ENCODE measurements around the gene CHPF2.

DNA sequence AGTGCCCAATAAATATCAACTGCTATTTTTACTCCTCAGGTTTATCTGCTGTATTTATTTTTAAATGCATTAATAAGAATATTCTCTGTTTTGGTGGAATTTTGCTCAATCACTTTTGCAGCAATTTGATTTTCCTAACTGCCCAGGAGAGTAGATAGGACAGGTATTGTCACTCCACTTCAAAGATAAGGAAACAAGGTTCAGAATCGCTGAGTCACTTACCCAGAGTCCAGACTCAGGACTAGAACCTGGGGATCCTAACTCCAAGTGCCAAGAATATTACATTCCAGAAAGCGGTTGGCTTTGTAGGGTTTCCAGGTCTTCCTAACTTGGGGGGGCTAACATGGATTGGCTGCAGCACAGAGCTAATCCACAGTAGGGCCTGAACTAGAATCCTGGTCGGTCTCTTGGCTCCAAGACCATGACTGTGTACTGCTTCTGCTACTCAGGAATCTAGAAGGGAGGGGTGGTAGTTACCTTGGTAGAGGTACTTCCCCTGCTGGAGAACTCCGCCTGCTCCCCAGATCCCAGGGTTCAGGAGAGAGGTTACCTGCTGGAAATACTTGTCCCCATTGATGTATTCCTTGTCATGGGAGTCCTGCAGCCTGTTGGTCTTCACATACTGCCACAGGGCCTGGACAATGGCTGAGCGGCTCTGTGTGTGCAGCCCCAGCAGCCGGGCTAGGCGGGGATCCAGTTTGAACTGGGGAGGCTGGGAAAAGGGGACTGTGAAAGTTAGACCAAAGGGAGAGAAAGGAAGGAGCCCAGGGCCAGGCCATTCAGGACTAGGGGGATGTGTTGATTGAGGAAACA lies 8.9 kb downstream of the CHPF2 start:
- TF ChIP-seq, protein P1, sequence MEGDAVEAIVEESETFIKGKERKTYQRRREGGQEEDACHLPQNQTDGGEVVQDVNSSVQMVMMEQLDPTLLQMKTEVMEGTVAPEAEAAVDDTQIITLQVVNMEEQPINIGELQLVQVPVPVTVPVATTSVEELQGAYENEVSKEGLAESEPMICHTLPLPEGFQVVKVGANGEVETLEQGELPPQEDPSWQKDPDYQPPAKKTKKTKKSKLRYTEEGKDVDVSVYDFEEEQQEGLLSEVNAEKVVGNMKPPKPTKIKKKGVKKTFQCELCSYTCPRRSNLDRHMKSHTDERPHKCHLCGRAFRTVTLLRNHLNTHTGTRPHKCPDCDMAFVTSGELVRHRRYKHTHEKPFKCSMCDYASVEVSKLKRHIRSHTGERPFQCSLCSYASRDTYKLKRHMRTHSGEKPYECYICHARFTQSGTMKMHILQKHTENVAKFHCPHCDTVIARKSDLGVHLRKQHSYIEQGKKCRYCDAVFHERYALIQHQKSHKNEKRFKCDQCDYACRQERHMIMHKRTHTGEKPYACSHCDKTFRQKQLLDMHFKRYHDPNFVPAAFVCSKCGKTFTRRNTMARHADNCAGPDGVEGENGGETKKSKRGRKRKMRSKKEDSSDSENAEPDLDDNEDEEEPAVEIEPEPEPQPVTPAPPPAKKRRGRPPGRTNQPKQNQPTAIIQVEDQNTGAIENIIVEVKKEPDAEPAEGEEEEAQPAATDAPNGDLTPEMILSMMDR (IDR thresholded peaks at IDR 0.05), result no peak
- TF ChIP-seq POLR2A (IDR thresholded peaks at IDR 0.05), result no peak

All from thyroid gland (tissue), 4 donors.